Bronchial epithelial cell (primary cell): ENCODE data around the gene GMFB. TPM values are rescaled to one million over a fixed set of nuclear protein-coding genes. Genes with fewer than 3 reads are reported as not detected.

Experiments
- DNase-seq: peaks from one replicate; pipeline ENCODE4 v3.0.0-alpha.2; 2010; ENCODE audit warnings: low read depth
- FAIRE-seq: peaks from 2 replicates; lab custom pipeline; 2011; peaks lifted over from hg19 to GRCh38; lab: Jason Lieb, UNC
- H3K27me3 ChIP-seq: 2 replicates; pipeline ENCODE4 v1.5.1; 2011; ENCODE audit warnings: low read length; ENCODE audit not compliant: control insufficient read depth, insufficient read depth
- H3K36me3 ChIP-seq: 2 replicates; pipeline ENCODE4 v1.5.1; 2011; ENCODE audit warnings: low read length; ENCODE audit not compliant: control insufficient read depth, insufficient read depth
- H3K4me3 ChIP-seq: 2 replicates; pipeline ENCODE4 v1.5.1; 2011; ENCODE audit warnings: mild to moderate bottlenecking, low read depth, low read length, control low read depth
- CTCF ChIP-seq: IDR thresholded peaks from 2 replicates; pipeline ENCODE4 v1.5.1; 2011; ENCODE audit warnings: mild to moderate bottlenecking, moderate library complexity, low read length, control low read depth, inconsistent platforms; ENCODE audit not compliant: insufficient read depth, severe bottlenecking
- total RNA-seq: library from RNA; depleted of rRNA; stranded (reverse); fragments of >200 nt; gene quantifications from 2 replicates; pipeline ENCODE4 v1.2.1, GENCODE V29; 2014

Gene GMFB
- total RNA-seq, 1 donor from 2014 or later, result 55.0 TPM

GRCh38 chr14:54478636-54479215, 10.1 kb downstream of the GMFB start:
- H3K27me3 ChIP-seq, result no peaks in the 10 kb centered on the region
- H3K4me3 ChIP-seq, result no peak overlapping the region
- peaks cover 4% of the 10 kb centered on the region for H3K36me3 ChIP-seq
- FAIRE-seq (no peak), DNase-seq (no peak)
- TF ChIP-seq CTCF, result no peak

- Histone ChIP-seq H3K27me3 (no peaks in the 10 kb centered on the region), H3K4me3 (no peak overlapping the region), H3K36me3 (peaks cover 3% of the 10 kb centered on the region)
- no peak for FAIRE-seq
- no peak for DNase-seq
- no peak for TF ChIP-seq CTCF
These were observed 12.9 kb downstream of the GMFB start for GRCh38 chr14:54475911-54476310.

GRCh38 chr14:54475187-54475899, 13.4 kb downstream of the GMFB start:
- Histone ChIP-seq H3K4me3 (no peak overlapping the region), H3K27me3 (no peaks in the 10 kb centered on the region), H3K36me3 (peaks cover 3% of the 10 kb centered on the region)
- no peak for DNase-seq
- FAIRE-seq, result no peak
- TF ChIP-seq CTCF, result no peak

- no peaks in the 10 kb centered on the region for H3K27me3 ChIP-seq
- DNase-seq, result no peak
- no peak for FAIRE-seq
- H3K4me3 ChIP-seq, result no peak overlapping the region
- no peak for TF ChIP-seq CTCF
- H3K36me3 ChIP-seq, result peaks cover 3% of the 10 kb centered on the region
These were observed 14.5 kb downstream of the GMFB start for GRCh38 chr14:54474232-54474793.

- DNase-seq, result no peak
- Histone ChIP-seq H3K27me3 (no peaks in the 10 kb centered on the region), H3K4me3 (no peak overlapping the region)
These were observed 16.5 kb downstream of the GMFB start for GRCh38 chr14:54472315-54472714.

More at GRCh38 chr14:54472315-54472714, 16.5 kb downstream of the GMFB start:
- no peak for TF ChIP-seq CTCF
- peaks cover 1% of the 10 kb centered on the region for H3K36me3 ChIP-seq
- no peak for FAIRE-seq
